HepG2 (cell line): ENCODE results near the gene CCDC50. TPM values are rescaled to one million over a fixed set of nuclear protein-coding genes. Genes with fewer than 3 reads are reported as not detected.

Source experiments
- ARNT ChIP-seq: fragments of 450-650 bp; IDR thresholded peaks from 2 replicates; pipeline ENCODE4 v1.6.1; 2017
- CEBPB ChIP-seq: IDR thresholded peaks from 2 replicates; pipeline ENCODE4 v1.6.1; 2011; ENCODE audit warnings: low read depth, low read length, improper control_type of control experiment, borderline replicate concordance
- ELF4 ChIP-seq: sonication (generic); formaldehyde crosslinking; IDR thresholded peaks from 2 replicates; pipeline ENCODE4 v1.5.0; 2020; ENCODE audit warnings: missing genetic modification reagents, mild to moderate bottlenecking, moderate library complexity, borderline replicate concordance
- KAT2B ChIP-seq: fragments of 150-350 bp; IDR thresholded peaks from 2 replicates; pipeline ENCODE4 v1.6.1; 2014; ENCODE audit warnings: low read depth, low read length, borderline replicate concordance
- KLF13 ChIP-seq: sonication (generic); formaldehyde crosslinking; IDR thresholded peaks from 2 replicates; pipeline ENCODE4 v1.4.0; 2020; ENCODE audit warnings: mild to moderate bottlenecking, missing genetic modification reagents
- MED8 ChIP-seq: sonication (generic); formaldehyde crosslinking; IDR thresholded peaks from 2 replicates; pipeline ENCODE4 v1.8.1; 2023; ENCODE audit warnings: mild to moderate bottlenecking, missing genetic modification reagents; ENCODE audit not compliant: insufficient replicate concordance
- POLR2AphosphoS2 ChIP-seq: IDR thresholded peaks from 2 replicates; pipeline ENCODE4 v1.6.1; 2011; ENCODE audit warnings: low read depth, low read length, improper control_type of control experiment
- SMARCE1 ChIP-seq: fragments of 450-650 bp; IDR thresholded peaks from 2 replicates; pipeline ENCODE4 v1.6.1; 2017; ENCODE audit warnings: borderline replicate concordance
- ZNF232 ChIP-seq: sonication (generic); formaldehyde crosslinking; IDR thresholded peaks from 2 replicates; pipeline ENCODE4 v1.4.0; 2020; ENCODE audit warnings: missing genetic modification reagents, borderline replicate concordance
- ZNF746 ChIP-seq: sonication (generic); formaldehyde crosslinking; IDR thresholded peaks from 2 replicates; pipeline ENCODE4 v1.8.0; 2022; ENCODE audit warnings: mild to moderate bottlenecking, missing genetic modification reagents
- ZSCAN25 ChIP-seq: sonication (generic); formaldehyde crosslinking; IDR thresholded peaks from 2 replicates; pipeline ENCODE4 v1.8.0; 2022; ENCODE audit warnings: mild to moderate bottlenecking, missing genetic modification reagents
- polyA plus RNA-seq, 8 experiments: library from polyadenylated mRNA; depleted of rRNA in 3 of 8; stranded (reverse) in 7 of 8; unstranded in 1 of 8; fragments of >200 nt; fragmentation: Illumina TruSeq in 4 of 8; extraction: Trizol in 4 of 8; gene quantifications; 2 replicates each; pipeline versions ENCODE4 v1.2.1 to v1.2.3, GENCODE V29; 2011 to 2016; ENCODE audit warnings: low read depth in 4 of 8, missing spikeins in 1 of 8, mixed read lengths in 1 of 8; ENCODE audit not compliant: insufficient read depth in 1 of 8
- total RNA-seq, 5 experiments: library from RNA; depleted of rRNA; stranded (reverse); fragments of >200 nt; fragmentation: Illumina TruSeq; extraction: Trizol; gene quantifications; 2 replicates each; pipeline ENCODE4 v1.2.3, GENCODE V29; 2016; ENCODE audit warnings: low read depth in 1 of 5
- TF ChIP-seq, protein P1 (sequence below): sonication (generic); formaldehyde crosslinking; IDR thresholded peaks from 2 replicates; pipeline ENCODE4 v1.5.0; 2020; ENCODE audit warnings: mild to moderate bottlenecking, missing genetic modification reagents, borderline replicate concordance
- TF ChIP-seq, protein P2 (sequence below): sonication (generic); formaldehyde crosslinking; conservative IDR thresholded peaks from 2 replicates; pipeline ENCODE4 v1.8.1; 2023; ENCODE audit warnings: missing genetic modification reagents
- TF ChIP-seq, protein P3 (sequence below): sonication (generic); formaldehyde crosslinking; IDR thresholded peaks from 2 replicates; pipeline ENCODE4 v1.5.1; 2020; ENCODE audit warnings: mild to moderate bottlenecking, missing genetic modification reagents

The CCDC50 gene
- total and polyA plus RNA-seq, 2 of the 13 experiments (the other 11 are each of a cell fraction or from before 2014, with no cell fraction given) = 47.6 to 66.4 TPM

DNA sequence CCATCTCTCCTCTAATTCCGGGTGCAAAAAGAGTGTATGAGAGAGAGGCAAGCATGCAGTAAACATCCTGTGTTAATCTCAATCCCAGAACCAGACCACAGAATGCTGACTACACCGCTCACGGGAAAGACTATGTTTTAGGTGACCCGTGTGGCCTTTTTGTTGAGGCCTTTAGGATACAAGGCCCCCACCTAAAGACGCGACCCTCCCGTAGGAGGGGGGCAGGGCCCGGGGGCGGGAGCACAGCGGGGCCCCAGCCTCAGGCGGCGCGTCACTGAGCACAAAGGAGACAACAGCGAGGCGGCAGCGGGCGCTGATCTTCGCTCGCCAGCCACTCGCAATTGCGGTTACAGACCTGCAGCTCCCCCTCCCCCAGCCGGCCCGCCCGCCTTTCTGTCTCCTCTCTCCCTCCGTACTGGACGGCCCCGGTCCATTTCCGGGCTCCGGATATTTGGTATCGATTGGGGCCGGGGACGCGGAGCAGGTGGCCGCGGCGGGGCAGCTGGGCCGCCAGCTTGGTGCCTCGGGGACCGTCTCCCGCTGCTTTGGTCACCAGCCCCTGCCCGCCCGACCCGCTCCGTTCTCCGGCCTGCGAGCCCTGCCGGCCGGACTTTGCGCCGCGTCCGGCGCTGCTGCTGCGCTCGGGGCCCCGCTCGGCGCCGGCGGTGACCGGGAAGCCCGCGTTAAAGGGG, at the start of gene CCDC50 (continued):
- TF ChIP-seq, protein P1, sequence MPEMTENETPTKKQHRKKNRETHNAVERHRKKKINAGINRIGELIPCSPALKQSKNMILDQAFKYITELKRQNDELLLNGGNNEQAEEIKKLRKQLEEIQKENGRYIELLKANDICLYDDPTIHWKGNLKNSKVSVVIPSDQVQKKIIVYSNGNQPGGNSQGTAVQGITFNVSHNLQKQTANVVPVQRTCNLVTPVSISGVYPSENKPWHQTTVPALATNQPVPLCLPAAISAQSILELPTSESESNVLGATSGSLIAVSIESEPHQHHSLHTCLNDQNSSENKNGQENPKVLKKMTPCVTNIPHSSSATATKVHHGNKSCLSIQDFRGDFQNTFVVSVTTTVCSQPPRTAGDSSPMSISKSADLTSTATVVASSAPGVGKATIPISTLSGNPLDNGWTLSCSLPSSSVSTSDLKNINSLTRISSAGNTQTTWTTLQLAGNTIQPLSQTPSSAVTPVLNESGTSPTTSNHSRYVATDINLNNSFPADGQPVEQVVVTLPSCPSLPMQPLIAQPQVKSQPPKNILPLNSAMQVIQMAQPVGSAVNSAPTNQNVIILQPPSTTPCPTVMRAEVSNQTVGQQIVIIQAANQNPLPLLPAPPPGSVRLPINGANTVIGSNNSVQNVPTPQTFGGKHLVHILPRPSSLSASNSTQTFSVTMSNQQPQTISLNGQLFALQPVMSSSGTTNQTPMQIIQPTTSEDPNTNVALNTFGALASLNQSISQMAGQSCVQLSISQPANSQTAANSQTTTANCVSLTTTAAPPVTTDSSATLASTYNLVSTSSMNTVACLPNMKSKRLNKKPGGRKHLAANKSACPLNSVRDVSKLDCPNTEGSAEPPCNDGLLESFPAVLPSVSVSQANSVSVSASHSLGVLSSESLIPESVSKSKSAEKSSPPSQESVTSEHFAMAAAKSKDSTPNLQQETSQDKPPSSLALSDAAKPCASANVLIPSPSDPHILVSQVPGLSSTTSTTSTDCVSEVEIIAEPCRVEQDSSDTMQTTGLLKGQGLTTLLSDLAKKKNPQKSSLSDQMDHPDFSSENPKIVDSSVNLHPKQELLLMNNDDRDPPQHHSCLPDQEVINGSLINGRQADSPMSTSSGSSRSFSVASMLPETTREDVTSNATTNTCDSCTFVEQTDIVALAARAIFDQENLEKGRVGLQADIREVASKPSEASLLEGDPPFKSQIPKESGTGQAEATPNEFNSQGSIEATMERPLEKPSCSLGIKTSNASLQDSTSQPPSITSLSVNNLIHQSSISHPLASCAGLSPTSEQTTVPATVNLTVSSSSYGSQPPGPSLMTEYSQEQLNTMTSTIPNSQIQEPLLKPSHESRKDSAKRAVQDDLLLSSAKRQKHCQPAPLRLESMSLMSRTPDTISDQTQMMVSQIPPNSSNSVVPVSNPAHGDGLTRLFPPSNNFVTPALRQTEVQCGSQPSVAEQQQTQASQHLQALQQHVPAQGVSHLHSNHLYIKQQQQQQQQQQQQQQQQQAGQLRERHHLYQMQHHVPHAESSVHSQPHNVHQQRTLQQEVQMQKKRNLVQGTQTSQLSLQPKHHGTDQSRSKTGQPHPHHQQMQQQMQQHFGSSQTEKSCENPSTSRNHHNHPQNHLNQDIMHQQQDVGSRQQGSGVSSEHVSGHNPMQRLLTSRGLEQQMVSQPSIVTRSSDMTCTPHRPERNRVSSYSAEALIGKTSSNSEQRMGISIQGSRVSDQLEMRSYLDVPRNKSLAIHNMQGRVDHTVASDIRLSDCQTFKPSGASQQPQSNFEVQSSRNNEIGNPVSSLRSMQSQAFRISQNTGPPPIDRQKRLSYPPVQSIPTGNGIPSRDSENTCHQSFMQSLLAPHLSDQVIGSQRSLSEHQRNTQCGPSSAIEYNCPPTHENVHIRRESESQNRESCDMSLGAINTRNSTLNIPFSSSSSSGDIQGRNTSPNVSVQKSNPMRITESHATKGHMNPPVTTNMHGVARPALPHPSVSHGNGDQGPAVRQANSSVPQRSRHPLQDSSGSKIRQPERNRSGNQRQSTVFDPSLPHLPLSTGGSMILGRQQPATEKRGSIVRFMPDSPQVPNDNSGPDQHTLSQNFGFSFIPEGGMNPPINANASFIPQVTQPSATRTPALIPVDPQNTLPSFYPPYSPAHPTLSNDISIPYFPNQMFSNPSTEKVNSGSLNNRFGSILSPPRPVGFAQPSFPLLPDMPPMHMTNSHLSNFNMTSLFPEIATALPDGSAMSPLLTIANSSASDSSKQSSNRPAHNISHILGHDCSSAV (CRISPR knock-in tag) = no peak
- TF ChIP-seq KLF13 (CRISPR knock-in tag) (no peak), KAT2B (peak; percentile 57; the same call in 1 of the 2 replicates), ELF4 (CRISPR knock-in tag) (0 out of 2 replicates have a peak, but pooled peaks have one; percentile 54), SMARCE1 (no peak), MED8 (CRISPR knock-in tag) (peak; percentile 90), ZNF232 (peak; percentile 92; the same call in 1 of the 2 replicates), ZSCAN25 (CRISPR knock-in tag) (no peak), ZNF746 (CRISPR knock-in tag) (peak; percentile 69; the same call in 1 of the 2 replicates), CEBPB (no peak), POLR2AphosphoS2 (no peak), ARNT (no peak)
- TF ChIP-seq, protein P2, sequence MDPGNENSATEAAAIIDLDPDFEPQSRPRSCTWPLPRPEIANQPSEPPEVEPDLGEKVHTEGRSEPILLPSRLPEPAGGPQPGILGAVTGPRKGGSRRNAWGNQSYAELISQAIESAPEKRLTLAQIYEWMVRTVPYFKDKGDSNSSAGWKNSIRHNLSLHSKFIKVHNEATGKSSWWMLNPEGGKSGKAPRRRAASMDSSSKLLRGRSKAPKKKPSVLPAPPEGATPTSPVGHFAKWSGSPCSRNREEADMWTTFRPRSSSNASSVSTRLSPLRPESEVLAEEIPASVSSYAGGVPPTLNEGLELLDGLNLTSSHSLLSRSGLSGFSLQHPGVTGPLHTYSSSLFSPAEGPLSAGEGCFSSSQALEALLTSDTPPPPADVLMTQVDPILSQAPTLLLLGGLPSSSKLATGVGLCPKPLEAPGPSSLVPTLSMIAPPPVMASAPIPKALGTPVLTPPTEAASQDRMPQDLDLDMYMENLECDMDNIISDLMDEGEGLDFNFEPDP = no peak
- TF ChIP-seq, protein P3, sequence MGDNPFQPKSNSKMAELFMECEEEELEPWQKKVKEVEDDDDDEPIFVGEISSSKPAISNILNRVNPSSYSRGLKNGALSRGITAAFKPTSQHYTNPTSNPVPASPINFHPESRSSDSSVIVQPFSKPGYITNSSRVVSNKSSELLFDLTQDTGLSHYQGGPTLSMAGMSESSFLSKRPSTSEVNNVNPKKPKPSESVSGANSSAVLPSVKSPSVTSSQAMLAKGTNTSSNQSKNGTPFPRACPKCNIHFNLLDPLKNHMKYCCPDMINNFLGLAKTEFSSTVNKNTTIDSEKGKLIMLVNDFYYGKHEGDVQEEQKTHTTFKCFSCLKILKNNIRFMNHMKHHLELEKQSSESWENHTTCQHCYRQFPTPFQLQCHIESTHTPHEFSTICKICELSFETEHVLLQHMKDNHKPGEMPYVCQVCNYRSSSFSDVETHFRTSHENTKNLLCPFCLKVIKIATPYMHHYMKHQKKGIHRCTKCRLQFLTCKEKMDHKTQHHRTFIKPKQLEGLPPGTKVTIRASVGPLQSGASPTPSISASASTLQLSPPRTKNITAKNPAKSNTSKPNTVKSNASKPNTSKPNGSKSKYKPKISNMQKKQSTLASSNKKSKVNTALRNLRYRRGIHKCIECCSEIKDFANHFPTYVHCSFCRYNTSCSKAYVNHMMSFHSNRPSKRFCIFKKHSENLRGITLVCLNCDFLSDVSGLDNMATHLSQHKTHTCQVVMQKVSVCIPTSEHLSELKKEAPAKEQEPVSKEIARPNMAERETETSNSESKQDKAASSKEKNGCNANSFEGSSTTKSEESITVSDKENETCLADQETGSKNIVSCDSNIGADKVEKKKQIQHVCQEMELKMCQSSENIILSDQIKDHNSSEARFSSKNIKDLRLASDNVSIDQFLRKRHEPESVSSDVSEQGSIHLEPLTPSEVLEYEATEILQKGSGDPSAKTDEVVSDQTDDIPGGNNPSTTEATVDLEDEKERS = peak; percentile 72; the same call in 1 of the 2 replicates
